Activated CD4-positive, alpha-beta T cell treated with anti-CD3 and anti-CD28 coated beads for 36 hours (primary cell): ENCODE measurements around the gene DACT3. TPM values are rescaled to one million over a fixed set of nuclear protein-coding genes. Genes with fewer than 3 reads are reported as not detected.
A peak's percentile ranks its signal among the peaks of the same experiment; 100 is the strongest.

Source experiments
- ATAC-seq: fragments of 200-7000 bp; cut with Tn5 transposase; one replicate; pipeline ENCODE4 v1.10.0; 2021; ENCODE audit warnings: mild to moderate bottlenecking, moderate library complexity
- CTCF ChIA-PET: fragments of 350-600 bp; sonication (Branson Sonifier 250); formaldehyde crosslinking; loops from one replicate; lab custom pipeline; 2021; ENCODE audit warnings: antibody characterized with exemption; lab: Charles Lee
- POLR2A ChIA-PET: fragments of 350-600 bp; sonication (Branson Sonifier 250); formaldehyde crosslinking; loops from one replicate; lab custom pipeline; 2021; ENCODE audit warnings: antibody characterized with exemption, inconsistent platforms; lab: Charles Lee
- DNase-seq: peaks from one replicate; pipeline ENCODE4 v3.0.0-alpha.2; 2020
- H3K27ac Mint-ChIP-seq: one replicate; pipeline ENCODE4 v1.8.0; 2021; ENCODE audit warnings: mixed read lengths
- H3K27me3 Mint-ChIP-seq: one replicate; pipeline ENCODE4 v1.8.0; 2021; ENCODE audit warnings: mixed read lengths
- H3K36me3 Mint-ChIP-seq: one replicate; pipeline ENCODE4 v1.8.0; 2021; ENCODE audit warnings: low read depth, mixed read lengths
- H3K4me1 Mint-ChIP-seq: one replicate; pipeline ENCODE4 v1.8.0; 2021; ENCODE audit warnings: mixed read lengths
- H3K4me3 Mint-ChIP-seq: one replicate; pipeline ENCODE4 v1.8.0; 2021; ENCODE audit warnings: mild to moderate bottlenecking, moderate library complexity, mixed read lengths
- H3K9me3 Mint-ChIP-seq: one replicate; pipeline ENCODE4 v1.8.0; 2021; ENCODE audit warnings: low read depth, mixed read lengths
- intact Hi-C, 2 experiments: fragments of 100-400 bp; cut with DNase I in 1 of 2; cut with micrococcal nuclease in 1 of 2; formaldehyde crosslinking; loops; one replicate each; pipeline versions ENCODE4 v1.14.2 to v1.15.1; 2022 to 2024; cut with DNase I, micrococcal nuclease
- total RNA-seq, 2 experiments: library from RNA; stranded (reverse); gene quantifications; one replicate each; pipeline ENCODE4 v1.2.3, GENCODE V29; 2021

The DACT3 gene
- total RNA-seq, 2 experiments from 2014 or later: 2.9 to 3.1 TPM

DNA sequence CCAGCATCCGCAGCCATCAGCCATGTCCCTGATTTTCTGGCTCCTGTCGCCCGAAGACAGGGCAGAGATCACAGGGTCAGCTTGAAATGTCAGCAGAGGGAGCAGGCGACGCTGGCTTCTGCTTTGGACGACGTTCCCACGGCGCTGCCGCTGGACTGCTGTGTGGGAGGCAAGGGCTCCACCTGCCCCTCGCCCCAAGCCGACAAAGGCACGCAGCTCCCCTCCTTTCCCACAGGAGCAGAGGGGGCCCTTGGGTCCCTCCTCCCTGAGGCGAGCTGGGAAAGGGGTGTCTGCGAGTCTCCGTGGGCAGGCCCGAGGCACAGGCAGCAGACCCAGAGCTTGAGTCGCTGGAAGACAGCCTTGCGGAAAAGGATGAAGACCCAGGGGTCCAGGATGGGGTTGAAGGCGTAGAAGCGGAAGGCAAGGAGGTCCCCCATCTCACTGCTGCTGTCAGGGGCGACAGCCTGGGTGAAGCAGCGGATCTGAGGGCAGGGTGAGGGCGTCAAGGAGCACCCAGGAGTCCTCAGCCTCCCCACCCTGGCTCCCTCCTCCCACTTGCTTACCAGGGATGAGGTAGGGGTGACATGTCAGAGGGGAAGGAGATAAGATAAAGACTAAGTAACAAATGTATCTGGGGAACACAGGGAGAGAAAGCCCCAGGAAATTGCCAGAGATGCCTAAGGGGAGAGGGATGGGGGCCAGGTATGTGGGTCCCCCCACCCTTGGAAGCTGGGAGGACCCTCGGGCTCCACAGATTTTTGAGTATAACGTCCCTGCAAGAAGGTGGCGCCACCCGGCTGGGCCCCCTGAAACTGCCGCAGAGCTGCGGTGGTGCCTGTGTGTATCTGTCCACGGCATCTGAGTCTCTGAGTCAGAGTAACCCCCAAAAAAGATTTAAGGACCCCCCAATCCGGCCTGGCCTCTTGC lies 39.5 kb downstream of the DACT3 start:
- ChIA-PET POLR2A (no interaction called here), CTCF (interaction anchor here (0.6 to 14.4 kb wide), 12 partner anchors 9 to 233 kb away, joined by 3 to 206 read pairs (median 4); partner anchors contain the start of genes CALM3, DACT3 and GNG8)
- Mint-ChIP-seq H3K4me3 (peak overlapping the region; percentile 66), H3K9me3 (no peaks in the 10 kb centered on the region), H3K27ac (peak overlapping the region; percentile 94), H3K27me3 (no peaks in the 10 kb centered on the region), H3K36me3 (peaks cover 38% of the 10 kb centered on the region), H3K4me1 (peaks cover 71% of the 10 kb centered on the region)
- ATAC-seq: no peak
- intact Hi-C loops: loop anchor here in 1 of 2 experiments (5.0 kb wide), 1 partner anchor 166 kb away; the partner anchor contains the start of gene SLC1A5
- peak; percentile 56 for DNase-seq

DNA sequence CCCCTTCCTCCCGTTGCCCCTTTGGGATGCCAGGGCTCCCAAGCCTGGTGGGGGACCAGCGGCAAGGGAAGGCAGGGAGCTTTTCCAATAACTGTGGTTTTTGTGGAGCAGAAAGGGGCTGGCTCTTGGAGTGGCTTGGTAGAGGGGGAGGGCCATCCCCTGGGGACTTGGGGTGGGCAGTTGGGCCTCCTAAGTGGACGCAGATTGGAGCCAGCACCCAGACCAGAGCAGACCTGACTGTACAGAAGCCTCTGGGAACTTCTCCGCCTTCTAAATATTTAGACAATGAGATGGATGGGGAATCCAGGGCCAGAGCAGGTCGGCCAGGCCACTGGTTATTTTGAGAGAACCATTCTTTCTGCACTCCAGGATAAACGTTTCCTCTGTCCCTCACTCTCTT lies 40.3 kb downstream of the DACT3 start:
- peaks cover 78% of the 10 kb centered on the region for H3K4me1 Mint-ChIP-seq
- H3K4me3 Mint-ChIP-seq: peak overlapping the region; percentile 66

DNA sequence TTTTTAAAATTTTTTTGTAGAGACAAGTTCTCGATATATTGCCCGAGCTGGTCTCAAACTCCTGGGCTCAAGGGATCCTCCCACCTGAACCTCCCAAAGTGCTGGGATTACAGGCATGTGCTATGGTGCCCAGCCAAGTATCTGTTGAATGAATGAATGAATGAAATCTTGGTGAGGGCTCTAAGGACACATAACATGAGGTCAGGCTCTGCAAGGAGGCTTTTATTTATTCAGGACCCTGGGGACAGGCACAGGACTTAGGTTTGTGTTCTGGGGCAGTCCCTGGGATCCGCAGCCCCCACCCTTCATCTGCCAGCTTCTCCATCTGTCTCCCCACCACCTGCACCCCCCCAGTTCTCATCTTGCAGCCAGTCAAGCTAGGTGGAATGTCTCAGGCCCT lies 40.7 kb downstream of the DACT3 start:
- Mint-ChIP-seq H3K4me1 (peaks cover 77% of the 10 kb centered on the region), H3K9me3 (no peaks in the 10 kb centered on the region), H3K27me3 (no peaks in the 10 kb centered on the region), H3K27ac (peak overlapping the region; percentile 94), H3K4me3 (peak overlapping the region; percentile 73), H3K36me3 (peaks cover 38% of the 10 kb centered on the region)
- intact Hi-C loops: loop anchor here in 1 of 2 experiments (5.0 kb wide), 1 partner anchor 167 kb away; the partner anchor contains the start of gene SLC1A5
- ChIA-PET POLR2A (interaction anchor here (0.8 to 1.0 kb wide), 4 partner anchors 8 to 22 kb away, joined by 3 to 4 read pairs (median 3); no protein-coding TSS in a partner anchor), CTCF (interaction anchor here (0.6 to 14.4 kb wide), 9 partner anchors 8 to 114 kb away, joined by 3 to 206 read pairs (median 4); partner anchors contain the start of genes DACT3 and GNG8)
- DNase-seq: no peak
- no peak for ATAC-seq

More for the DNA sequence above, 40.3 kb downstream of the DACT3 start:
- H3K27ac Mint-ChIP-seq: peak overlapping the region; percentile 94
- ATAC-seq (no peak), DNase-seq (no peak)
- ChIA-PET POLR2A (interaction anchor here (0.8 kb wide), 2 partner anchors 8 to 22 kb away, joined by 3 to 4 read pairs; no protein-coding TSS in a partner anchor), CTCF (interaction anchor here (0.6 to 14.4 kb wide), 10 partner anchors 8 to 158 kb away, joined by 3 to 206 read pairs (median 4); partner anchors contain the start of genes DACT3 and GNG8)
- intact Hi-C loops: loop anchor here in 1 of 2 experiments (5.0 kb wide), 1 partner anchor 167 kb away; the partner anchor contains the start of gene SLC1A5
- no peaks in the 10 kb centered on the region for H3K9me3 Mint-ChIP-seq
- peaks cover 38% of the 10 kb centered on the region for H3K36me3 Mint-ChIP-seq
- no peaks in the 10 kb centered on the region for H3K27me3 Mint-ChIP-seq

DNA sequence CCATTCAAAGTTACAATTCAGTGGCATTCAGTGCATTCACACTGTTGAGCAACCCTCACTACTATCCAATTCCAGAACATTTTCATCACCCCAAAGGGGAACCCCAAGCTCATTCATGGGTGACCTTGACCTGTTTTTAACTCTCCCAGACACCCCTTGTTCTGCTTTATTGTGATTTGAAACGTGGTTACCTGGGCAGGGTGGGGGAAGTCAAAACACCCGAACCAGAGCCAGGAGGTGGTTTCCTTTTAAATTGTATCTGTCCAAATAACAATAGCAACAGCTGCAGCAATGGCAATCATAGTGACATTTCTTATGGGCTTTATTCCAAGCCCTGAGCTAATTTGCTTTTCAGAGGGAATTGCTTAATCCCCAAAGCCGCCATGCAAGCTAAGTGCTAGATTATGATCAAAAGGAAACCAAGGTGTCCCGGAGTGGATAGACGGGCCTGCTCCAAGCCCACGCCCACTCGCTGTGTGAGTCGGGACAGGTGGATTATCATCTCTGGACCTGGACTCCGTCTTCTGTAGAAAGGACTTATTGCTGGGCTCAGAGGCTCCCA lies 42.2 kb downstream of the DACT3 start:
- Mint-ChIP-seq H3K9me3 (no peaks in the 10 kb centered on the region), H3K27ac (peak overlapping the region; percentile 94), H3K27me3 (no peaks in the 10 kb centered on the region), H3K4me3 (peak overlapping the region; percentile 73), H3K4me1 (peaks cover 77% of the 10 kb centered on the region), H3K36me3 (peaks cover 32% of the 10 kb centered on the region)
- ATAC-seq (no peak), DNase-seq (no peak)
- ChIA-PET POLR2A (interaction anchor here (0.7 to 2.7 kb wide), 7 partner anchors 9 to 18 kb away, joined by 3 to 19 read pairs (median 4); partner anchors contain the start of genes CALM3 and GNG8), CTCF (interaction anchor here (0.9 to 14.4 kb wide), 6 partner anchors 10 to 43 kb away, joined by 3 to 206 read pairs (median 6); partner anchors contain the start of genes CALM3 and DACT3)
- intact Hi-C loops: no loop called here

DNA sequence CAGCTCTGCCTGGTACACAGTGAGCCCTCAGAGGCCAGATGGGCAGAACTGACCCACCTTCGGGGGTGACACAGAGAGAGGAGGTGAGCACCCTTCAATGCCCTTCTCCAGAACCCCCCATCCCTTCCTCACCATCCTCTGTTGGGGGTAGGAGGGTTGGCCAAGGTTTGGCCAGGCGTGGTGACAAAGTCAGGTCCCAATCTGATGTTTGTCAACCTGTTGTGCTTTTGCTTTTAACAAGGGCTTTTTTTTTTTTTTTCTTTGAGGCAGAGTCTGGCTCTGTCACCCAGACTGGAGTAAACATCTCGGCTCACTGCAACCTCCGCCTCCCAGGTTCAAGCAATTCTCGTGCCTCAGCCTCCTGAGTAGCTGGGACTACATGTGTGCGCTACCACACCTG lies 43.4 kb downstream of the DACT3 start:
- intact Hi-C loops: loop anchor here in 1 of 2 experiments (2.0 kb wide), 1 partner anchor 15 kb away; no protein-coding TSS in a partner anchor
- peak; percentile 5 for ATAC-seq
- peak overlapping the region; percentile 99 for H3K27ac Mint-ChIP-seq
- peaks cover 28% of the 10 kb centered on the region for H3K36me3 Mint-ChIP-seq
- peak overlapping the region; percentile 68 for H3K4me3 Mint-ChIP-seq
- peak; percentile 39 for DNase-seq
- POLR2A ChIA-PET: interaction anchor here (0.7 to 2.7 kb wide), 5 partner anchors 10 to 44 kb away, joined by 3 to 19 read pairs (median 3); partner anchors contain the start of genes CALM3 and DACT3
- CTCF ChIA-PET: interaction anchor here (1.1 to 14.4 kb wide), 10 partner anchors 8 to 44 kb away, joined by 3 to 206 read pairs (median 6); partner anchors contain the start of genes CALM3, DACT3 and GNG8
- H3K27me3 Mint-ChIP-seq: no peaks in the 10 kb centered on the region
- no peaks in the 10 kb centered on the region for H3K9me3 Mint-ChIP-seq
- H3K4me1 Mint-ChIP-seq: peaks cover 81% of the 10 kb centered on the region

DNA sequence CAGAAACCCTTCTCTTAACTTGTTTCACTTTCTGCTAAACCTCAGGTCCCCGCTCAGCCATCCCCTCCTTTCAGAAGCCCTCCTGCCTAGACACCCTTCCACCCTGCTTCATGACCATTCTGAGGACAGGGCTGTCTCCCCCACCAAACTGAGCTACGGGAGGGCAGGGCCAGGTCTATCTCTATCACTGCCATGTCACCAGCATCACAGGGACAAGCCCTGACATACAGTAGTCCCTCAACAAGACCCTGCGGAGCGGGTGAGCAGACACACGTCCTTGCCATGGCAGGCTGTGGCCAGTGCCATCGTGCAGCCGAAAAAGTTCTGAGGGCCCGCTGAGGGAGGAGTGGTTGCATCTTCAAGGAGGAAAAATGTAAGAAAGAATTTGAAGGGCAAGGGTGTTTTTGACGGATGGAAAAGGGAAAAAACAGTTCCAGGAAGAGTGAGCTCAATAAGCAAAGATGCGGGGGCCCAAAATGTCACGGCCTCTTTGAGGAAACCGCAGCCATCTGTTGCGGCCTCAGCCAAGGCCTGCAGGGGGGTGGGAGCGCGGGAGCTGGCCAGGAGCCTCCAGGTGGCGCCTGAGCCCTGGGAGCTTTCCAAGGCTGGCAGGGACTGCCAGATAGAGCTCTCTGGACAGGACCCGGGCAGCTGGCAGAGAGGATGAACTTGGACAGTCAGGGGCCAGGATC lies 44.2 kb downstream of the DACT3 start:
- H3K4me3 Mint-ChIP-seq: peak overlapping the region; percentile 68
- peaks cover 81% of the 10 kb centered on the region for H3K4me1 Mint-ChIP-seq
- DNase-seq (peak; percentile 87), ATAC-seq (peak; percentile 31)
- intact Hi-C loops: loop anchor here in 1 of 2 experiments (2.0 kb wide), 1 partner anchor 14 kb away; no protein-coding TSS in a partner anchor
- H3K27me3 Mint-ChIP-seq: no peaks in the 10 kb centered on the region
- POLR2A ChIA-PET: interaction anchor here (0.6 to 2.7 kb wide), 6 partner anchors 9 to 44 kb away, joined by 3 to 19 read pairs (median 4); partner anchors contain the start of genes CALM3 and DACT3
- CTCF ChIA-PET: interaction anchor here (1.1 to 14.4 kb wide), 8 partner anchors 9 to 45 kb away, joined by 3 to 206 read pairs (median 6); partner anchors contain the start of genes CALM3, DACT3 and GNG8
- no peaks in the 10 kb centered on the region for H3K9me3 Mint-ChIP-seq
- peaks cover 20% of the 10 kb centered on the region for H3K36me3 Mint-ChIP-seq
- peak overlapping the region; percentile 99 for H3K27ac Mint-ChIP-seq

DNA sequence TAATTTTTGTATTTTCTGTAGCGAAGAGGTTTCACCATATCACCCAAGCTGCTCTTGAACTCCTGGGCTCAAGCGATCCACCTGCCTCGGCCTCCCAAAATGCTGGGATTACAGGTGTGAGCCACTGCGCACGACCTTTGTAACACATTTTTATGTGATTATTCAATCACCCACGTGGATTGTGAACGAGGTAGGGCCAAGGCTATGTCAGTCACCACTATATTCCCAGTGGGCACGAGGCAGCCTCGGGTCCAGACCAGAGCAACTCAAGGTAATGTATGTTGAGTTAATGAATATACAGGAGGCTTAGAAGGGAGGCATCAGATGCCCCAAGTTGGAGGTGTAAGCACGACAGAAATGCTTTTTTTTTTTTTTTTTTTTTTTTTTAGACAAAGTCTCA lies 45.0 kb downstream of the DACT3 start:
- peaks cover 82% of the 10 kb centered on the region for H3K4me1 Mint-ChIP-seq
- peaks cover 22% of the 10 kb centered on the region for H3K36me3 Mint-ChIP-seq
- ATAC-seq: no peak
- DNase-seq: peak; percentile 6
- ChIA-PET POLR2A (no interaction called here), CTCF (interaction anchor here (1.5 to 14.4 kb wide), 4 partner anchors 14 to 46 kb away, joined by 6 to 206 read pairs (median 38); partner anchors contain the start of genes CALM3, DACT3 and GNG8)
- peak overlapping the region; percentile 68 for H3K4me3 Mint-ChIP-seq
- intact Hi-C loops: loop anchor here (2.0 kb wide), 2 partner anchors 13 to 113 kb away; no protein-coding TSS in a partner anchor
- H3K27ac Mint-ChIP-seq: peak overlapping the region; percentile 99
- H3K9me3 Mint-ChIP-seq: no peaks in the 10 kb centered on the region
- no peaks in the 10 kb centered on the region for H3K27me3 Mint-ChIP-seq

DNA sequence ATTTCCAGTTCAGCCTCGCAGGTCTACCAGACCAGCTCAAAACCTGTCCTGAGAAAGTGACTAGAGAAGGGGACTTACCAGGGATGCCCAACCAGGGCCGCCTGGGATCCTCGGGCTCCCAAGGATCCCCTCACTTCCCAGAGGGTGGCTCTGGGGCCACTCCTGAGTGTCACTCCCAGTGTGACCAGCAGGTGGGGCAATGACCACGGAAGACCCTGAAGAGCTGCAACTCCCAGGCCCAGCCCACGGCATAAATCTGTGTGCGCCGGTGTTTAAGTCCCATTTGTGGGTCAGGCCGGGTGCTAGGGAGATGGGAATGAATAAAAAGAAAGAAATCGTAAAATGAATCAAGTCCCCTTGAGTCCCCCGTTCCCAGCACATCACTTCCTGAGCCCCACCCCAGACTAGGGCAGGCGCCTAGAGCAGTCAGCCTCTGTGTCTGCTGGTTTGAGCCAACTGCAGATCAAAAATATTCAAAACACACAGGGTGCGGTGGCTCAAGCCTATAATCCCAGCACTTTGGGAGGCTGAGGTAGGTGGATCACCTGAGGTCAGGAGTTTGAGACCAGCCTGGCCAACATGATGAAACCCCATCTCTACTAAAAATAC lies 46.8 kb downstream of the DACT3 start:
- H3K36me3 Mint-ChIP-seq: peaks cover 29% of the 10 kb centered on the region
- no peak overlapping the region for H3K4me3 Mint-ChIP-seq
- no peaks in the 10 kb centered on the region for H3K9me3 Mint-ChIP-seq
- H3K4me1 Mint-ChIP-seq: peaks cover 82% of the 10 kb centered on the region
- intact Hi-C loops: loop anchor here (1.0 to 2.0 kb wide), 4 partner anchors 20 to 132 kb away; partner anchors contain the start of genes FKRP (in 1 of the 2) and STRN4 (in 1 of the 2)
- no peaks in the 10 kb centered on the region for H3K27me3 Mint-ChIP-seq
- ChIA-PET CTCF (interaction anchor here (0.5 to 14.4 kb wide), 18 partner anchors 9 to 612 kb away, joined by 3 to 206 read pairs (median 4); partner anchors contain the start of genes CALM3, DACT3, GNG8 and PTGIR), POLR2A (interaction anchor here (1.7 kb wide), 1 partner anchor 47 kb away, joined by 7 read pairs; the partner anchor contains the start of gene DACT3)
- DNase-seq (peak; percentile 92), ATAC-seq (peak; percentile 49)
- peak overlapping the region; percentile 62 for H3K27ac Mint-ChIP-seq

DNA sequence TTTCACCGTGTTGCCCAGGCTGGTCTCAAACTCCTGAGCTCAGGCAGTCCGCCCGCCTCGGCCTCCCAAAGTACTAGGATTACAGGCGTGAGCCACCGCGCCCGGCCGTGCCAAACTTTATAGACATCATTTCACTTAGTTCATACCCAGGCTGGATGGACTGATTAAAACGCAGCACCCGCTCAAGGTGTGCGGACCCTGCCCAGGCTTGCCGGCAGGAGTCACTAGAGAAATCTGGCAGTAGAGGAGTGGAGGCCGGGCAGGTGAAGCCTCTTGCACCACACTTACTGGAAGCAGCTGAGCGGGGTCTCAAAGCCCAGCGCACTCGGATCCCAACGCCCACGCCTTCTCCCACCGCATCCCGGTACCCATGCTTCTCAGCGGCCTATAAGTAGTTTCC lies 47.5 kb downstream of the DACT3 start:
- CTCF ChIA-PET: interaction anchor here (0.6 to 14.4 kb wide), 14 partner anchors 8 to 434 kb away, joined by 3 to 206 read pairs (median 4); partner anchors contain the start of genes CALM3, DACT3, GNG8 and PTGIR
- Mint-ChIP-seq H3K27ac (no peak overlapping the region), H3K4me1 (peaks cover 81% of the 10 kb centered on the region), H3K27me3 (no peaks in the 10 kb centered on the region), H3K36me3 (peaks cover 29% of the 10 kb centered on the region), H3K9me3 (no peaks in the 10 kb centered on the region), H3K4me3 (no peak overlapping the region)
- intact Hi-C loops: no loop called here
- POLR2A ChIA-PET: interaction anchor here (1.7 kb wide), 1 partner anchor 48 kb away, joined by 7 read pairs; the partner anchor contains the start of gene DACT3
- DNase-seq: peak; percentile 11
- no peak for ATAC-seq
